Measurements from ENCODE around the gene PRLR. TPM values are rescaled to one million over a fixed set of nuclear protein-coding genes. Genes with fewer than 3 reads are reported as not detected.

The PRLR gene
- total RNA-seq, 1 experiment from 2014 or later, result 2.5 TPM

- no CpG with 5 or more reads among the region's 9 CpGs for WGBS (ENCODE audit: extremely low coverage, insufficient read length, low lambda C conversion rate)
- H3K9ac ChIP-seq (ENCODE audit: extremely low read depth, insufficient read length, low read length), result no peak overlapping the region
- H3K4me1 ChIP-seq (ENCODE audit: insufficient read depth, low read length), result no peaks in the 10 kb centered on the region
- Mint-ChIP-seq H3K9me3 (peaks cover 3% of the 10 kb centered on the region in 2 experiments; a peak in 3 of 5 replicates), H3K36me3 (ENCODE audit: insufficient read depth in 1 of 3, low read depth in 3 of 3) (no peaks in the 10 kb centered on the region; a peak in 1 of 7 replicates), H3K27me3 (ENCODE audit: low read depth) (no peaks in the 10 kb centered on the region), H3K27ac (no peak overlapping the region), H3K4me3 (no peak overlapping the region), H3K4me1 (no peaks in the 10 kb centered on the region)
- H2BK20ac ChIP-seq (ENCODE audit: low read depth, low read length, poor library complexity, severe bottlenecking), result no peak overlapping the region
- H2AFZ ChIP-seq (ENCODE audit: low read length), result no peak overlapping the region
- H2AK5ac ChIP-seq (ENCODE audit: insufficient read length, low read length), result no peak overlapping the region
- no peaks in the 10 kb centered on the region for H3K79me2 ChIP-seq (ENCODE audit: insufficient read depth, low read length)
- H2BK5ac ChIP-seq (ENCODE audit: insufficient read length, low read length), result no peak overlapping the region
- no peak overlapping the region for H3T11ph ChIP-seq (ENCODE audit: low read length)
- no peak overlapping the region for H2BK12ac ChIP-seq (ENCODE audit: insufficient read length, low read depth, low read length)
- no peak overlapping the region for H3K18ac ChIP-seq (ENCODE audit: insufficient read length, low read depth, low read length)
- H3K79me1 ChIP-seq (ENCODE audit: insufficient read depth, low read depth, low read length, poor library complexity, severe bottlenecking), result no peaks in the 10 kb centered on the region
- no peak overlapping the region; the same call in 1 of the 2 replicates for H3K14ac ChIP-seq (ENCODE audit: insufficient read depth, low read length)
- TF ChIP-seq CTCF (conservative IDR thresholded peaks at IDR 0.05), result no peak
- no peaks in the 10 kb centered on the region for H3K9me3 ChIP-seq (ENCODE audit: control insufficient read depth, low read depth, low read length)
- no peak overlapping the region for H3K56ac ChIP-seq (ENCODE audit: insufficient read length, low read depth, low read length)
- no peak for DNase-seq
- H3K4me2 ChIP-seq (ENCODE audit: insufficient read depth, insufficient read length, low read length), result no peak overlapping the region
- no peaks in the 10 kb centered on the region for H3K23me2 ChIP-seq (ENCODE audit: insufficient read length, low read depth, low read length, poor library complexity, severe bottlenecking)
- H4K8ac ChIP-seq (replicated peaks; ENCODE audit: insufficient read length, low read depth, low read length), result no peak overlapping the region
- H4K91ac ChIP-seq (ENCODE audit: insufficient read length, low read depth, low read length), result no peak overlapping the region
- H4K20me1 ChIP-seq (ENCODE audit: control insufficient read depth, insufficient read depth, insufficient read length), result no peaks in the 10 kb centered on the region
- no peak overlapping the region for H3K23ac ChIP-seq (ENCODE audit: insufficient read length, low read depth, low read length)
- no peak overlapping the region for H4K5ac ChIP-seq (ENCODE audit: insufficient read length, low read depth, low read length)
- no peak overlapping the region for H3K4ac ChIP-seq (ENCODE audit: low read depth, low read length)
- no peak overlapping the region for H2BK15ac ChIP-seq (ENCODE audit: low read depth, low read length)
- no peak overlapping the region for H3K27ac ChIP-seq (ENCODE audit: insufficient read length, low read depth, low read length)
- no peaks in the 10 kb centered on the region for H3K27me3 ChIP-seq (ENCODE audit: insufficient read depth, low read length)
- no peak overlapping the region for H2BK120ac ChIP-seq (ENCODE audit: low read depth, low read length, poor library complexity, severe bottlenecking)
Observed at GRCh38 chr5:35135239-35135700, 95.0 kb downstream of the PRLR start.
